CD8-positive, alpha-beta memory T cell (primary cell): ENCODE data around the gene SHISA6. TPM values are rescaled to one million over a fixed set of nuclear protein-coding genes. Genes with fewer than 3 reads are reported as not detected.

ENCODE experiments used
- CTCF ChIA-PET: fragments of 350-600 bp; sonication (Branson Sonifier 250); formaldehyde crosslinking; loops from one replicate; lab custom pipeline; 2021; ENCODE audit warnings: antibody characterized with exemption; lab: Charles Lee
- POLR2A ChIA-PET: fragments of 350-600 bp; sonication (Branson Sonifier 250); formaldehyde crosslinking; loops from one replicate; lab custom pipeline; 2021; ENCODE audit warnings: antibody characterized with exemption; lab: Charles Lee
- DNase-seq, 5 donors: peaks; one replicate each; pipeline versions ENCODE4 v3.0.0 to v3.0.0-alpha.2; 2020 to 2022; ENCODE audit warnings: mixed read lengths in 1 of 5
- H3K27ac ChIP-seq: one replicate; pipeline ENCODE4 v1.7.0; 2013; ENCODE audit warnings: low read depth, mild to moderate bottlenecking, low read length, moderate library complexity
- H3K27me3 ChIP-seq: 2 replicates; pipeline ENCODE4 v1.7.0; 2013; ENCODE audit warnings: low read length, mild to moderate bottlenecking; ENCODE audit not compliant: insufficient read depth, poor library complexity, severe bottlenecking
- H3K36me3 ChIP-seq: 2 replicates; pipeline ENCODE4 v1.7.0; 2013; ENCODE audit warnings: mild to moderate bottlenecking, low read length, moderate library complexity; ENCODE audit not compliant: insufficient read depth
- H3K4me1 ChIP-seq: 2 replicates; pipeline ENCODE4 v1.7.0; 2013; ENCODE audit warnings: mild to moderate bottlenecking, low read length, moderate library complexity; ENCODE audit not compliant: insufficient read depth
- H3K4me3 ChIP-seq: 2 replicates; pipeline ENCODE4 v1.7.0; 2013; ENCODE audit warnings: mild to moderate bottlenecking, low read length
- H3K9me3 ChIP-seq: 2 replicates; pipeline ENCODE4 v1.7.0; 2013; ENCODE audit warnings: mild to moderate bottlenecking, low read length
- H3K27ac Mint-ChIP-seq, 8 donors: one replicate each; pipeline ENCODE4 v1.8.0; 2020 to 2021; ENCODE audit warnings: mixed read lengths in 8 of 8, mild to moderate bottlenecking in 6 of 8, inconsistent platforms in 3 of 8, moderate library complexity in 3 of 8
- H3K27me3 Mint-ChIP-seq, 2 donors: one replicate each; pipeline ENCODE4 v1.8.0; 2020 to 2021; ENCODE audit warnings: mixed read lengths in 2 of 2, mild to moderate bottlenecking in 1 of 2, moderate library complexity in 1 of 2
- H3K36me3 Mint-ChIP-seq, 3 donors: one replicate each; pipeline ENCODE4 v1.8.0; 2020 to 2021; ENCODE audit warnings: mixed read lengths in 3 of 3, inconsistent platforms in 1 of 3, mild to moderate bottlenecking in 1 of 3
- H3K4me1 Mint-ChIP-seq, 3 donors: one replicate each; pipeline ENCODE4 v1.8.0; 2020 to 2021; ENCODE audit warnings: mixed read lengths in 3 of 3, inconsistent platforms in 1 of 3, mild to moderate bottlenecking in 1 of 3
- H3K4me3 Mint-ChIP-seq, 7 donors: one replicate each; pipeline ENCODE4 v1.8.0; 2020 to 2021; ENCODE audit warnings: mixed read lengths in 7 of 7, mild to moderate bottlenecking in 6 of 7, moderate library complexity in 4 of 7, inconsistent platforms in 2 of 7
- H3K9me3 Mint-ChIP-seq, 5 donors: one replicate each; pipeline ENCODE4 v1.8.0; 2020 to 2022; ENCODE audit warnings: mixed read lengths in 5 of 5, mild to moderate bottlenecking in 3 of 5, moderate library complexity in 2 of 5, inconsistent platforms in 1 of 5
- polyA plus RNA-seq: library from polyadenylated mRNA; unstranded; fragments of 300-500 nt; fragmentation: Illumina TruSeq; gene quantifications from one replicate; pipeline ENCODE4 v1.2.3, GENCODE V29; 2021
- total RNA-seq, 2 experiments: library from RNA; stranded (reverse); gene quantifications; one replicate each; pipeline ENCODE4 v1.2.3, GENCODE V29; 2021

Gene SHISA6
- total and polyA plus RNA-seq, 3 experiments from 2014 or later, result not detected

- no peaks in the 10 kb centered on the region for H3K27me3 Mint-ChIP-seq
- H3K9me3 ChIP-seq, result no peaks in the 10 kb centered on the region
- no peaks in the 10 kb centered on the region for H3K36me3 ChIP-seq
- H3K4me3 Mint-ChIP-seq, result no peak overlapping the region
- no peak overlapping the region for H3K27ac ChIP-seq
- H3K4me3 ChIP-seq, result no peak overlapping the region
- ChIA-PET POLR2A (no interaction called here), CTCF (no interaction called here)
- H3K9me3 Mint-ChIP-seq, result peaks cover 0 to 6% (median 2%) of the 10 kb centered on the region in 5 donors
- H3K4me1 ChIP-seq, result no peaks in the 10 kb centered on the region
- H3K27ac Mint-ChIP-seq, result no peak overlapping the region
- no peaks in the 10 kb centered on the region for H3K36me3 Mint-ChIP-seq
- no peaks in the 10 kb centered on the region for H3K27me3 ChIP-seq
- no peak for DNase-seq
- no peaks in the 10 kb centered on the region for H3K4me1 Mint-ChIP-seq
These were observed 313.5 kb downstream of the SHISA6 start for GRCh38 chr17:11554542-11554941.

DNA sequence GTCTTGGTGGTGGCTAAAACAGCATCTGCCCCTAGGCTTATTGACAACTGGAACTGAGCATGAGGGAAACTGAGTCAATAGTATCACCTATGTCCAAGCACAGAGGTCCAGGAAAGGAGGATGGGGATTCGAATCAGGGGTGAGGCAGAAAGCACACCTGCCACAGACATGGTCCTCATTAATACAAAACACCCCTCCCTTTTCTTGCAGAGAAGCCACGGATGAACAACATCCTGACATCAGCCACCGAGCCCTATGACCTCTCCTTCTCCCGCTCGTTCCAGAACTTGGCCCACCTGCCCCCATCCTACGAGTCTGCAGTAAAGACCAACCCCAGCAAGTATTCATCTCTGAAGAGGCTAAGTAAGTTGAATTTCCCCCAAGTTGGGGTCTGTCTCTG, 314.5 kb downstream of the SHISA6 start:
- Histone ChIP-seq H3K27me3 (no peaks in the 10 kb centered on the region), H3K9me3 (no peaks in the 10 kb centered on the region), H3K4me3 (no peak overlapping the region), H3K36me3 (no peaks in the 10 kb centered on the region), H3K4me1 (no peaks in the 10 kb centered on the region), H3K27ac (no peak overlapping the region)
- H3K4me3 Mint-ChIP-seq, result no peak overlapping the region
- H3K36me3 Mint-ChIP-seq, result no peaks in the 10 kb centered on the region
- H3K27ac Mint-ChIP-seq, result no peak overlapping the region
- H3K9me3 Mint-ChIP-seq, result peaks cover 0 to 6% (median 2%) of the 10 kb centered on the region in 5 donors
- ChIA-PET CTCF (no interaction called here), POLR2A (no interaction called here)
- no peaks in the 10 kb centered on the region for H3K27me3 Mint-ChIP-seq
- DNase-seq, result no peak
- no peaks in the 10 kb centered on the region for H3K4me1 Mint-ChIP-seq

DNA sequence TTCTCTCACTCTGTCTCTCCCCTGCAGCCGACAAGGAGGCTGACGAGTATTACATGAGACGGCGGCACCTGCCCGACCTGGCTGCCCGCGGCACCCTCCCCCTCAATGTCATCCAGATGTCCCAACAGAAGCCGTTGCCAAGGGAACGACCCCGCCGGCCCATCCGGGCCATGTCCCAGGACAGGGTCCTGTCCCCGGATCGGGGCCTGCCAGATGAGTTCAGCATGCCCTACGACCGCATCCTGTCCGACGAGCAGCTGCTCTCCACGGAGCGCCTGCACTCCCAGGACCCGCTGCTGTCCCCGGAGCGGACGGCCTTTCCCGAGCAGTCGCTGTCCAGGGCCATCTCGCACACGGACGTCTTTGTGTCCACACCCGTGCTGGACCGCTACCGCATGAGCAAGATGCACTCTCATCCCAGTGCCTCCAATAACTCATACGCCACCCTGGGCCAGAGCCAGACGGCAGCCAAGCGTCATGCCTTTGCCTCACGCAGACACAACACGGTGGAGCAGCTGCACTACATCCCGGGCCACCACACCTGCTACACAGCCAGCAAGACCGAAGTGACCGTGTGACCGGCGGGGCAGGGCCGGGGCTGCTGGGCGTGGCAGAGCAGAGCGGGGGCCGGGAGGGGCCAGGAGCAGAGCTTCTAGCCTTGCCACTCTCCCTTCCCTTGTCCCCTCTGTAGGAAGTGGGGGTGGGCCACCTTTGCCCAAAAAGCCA, 316.9 kb downstream of the SHISA6 start:
- H3K4me1 Mint-ChIP-seq, result no peaks in the 10 kb centered on the region
- H3K4me3 ChIP-seq, result no peak overlapping the region
- peaks cover 0 to 2% of the 10 kb centered on the region in 2 donors for H3K27me3 Mint-ChIP-seq
- H3K36me3 ChIP-seq, result no peaks in the 10 kb centered on the region
- DNase-seq, result no peak
- H3K9me3 Mint-ChIP-seq, result peaks cover 0 to 8% (median 3%) of the 10 kb centered on the region in 5 donors
- ChIA-PET POLR2A (no interaction called here), CTCF (no interaction called here)
- H3K27ac ChIP-seq, result no peak overlapping the region
- no peaks in the 10 kb centered on the region for H3K9me3 ChIP-seq
- H3K4me3 Mint-ChIP-seq, result no peak overlapping the region
- no peaks in the 10 kb centered on the region for H3K4me1 ChIP-seq
- H3K27me3 ChIP-seq, result no peaks in the 10 kb centered on the region
- no peaks in the 10 kb centered on the region for H3K36me3 Mint-ChIP-seq
- H3K27ac Mint-ChIP-seq, result no peak overlapping the region

GRCh38 chr17:11558681-11559234, 317.7 kb downstream of the SHISA6 start:
- Histone ChIP-seq H3K4me3 (no peak overlapping the region), H3K4me1 (no peaks in the 10 kb centered on the region), H3K9me3 (no peaks in the 10 kb centered on the region), H3K27me3 (no peaks in the 10 kb centered on the region), H3K36me3 (no peaks in the 10 kb centered on the region), H3K27ac (no peak overlapping the region)
- POLR2A ChIA-PET, result no interaction called here
- Mint-ChIP-seq H3K27ac (no peak overlapping the region), H3K4me3 (no peak overlapping the region), H3K36me3 (no peaks in the 10 kb centered on the region), H3K9me3 (peaks cover 0 to 6% (median 2%) of the 10 kb centered on the region in 5 donors), H3K27me3 (peaks cover 0 to 2% of the 10 kb centered on the region in 2 donors), H3K4me1 (no peaks in the 10 kb centered on the region)
- no peak for DNase-seq
- CTCF ChIA-PET, result no interaction called here

- H3K27ac Mint-ChIP-seq, result no peak overlapping the region
- Histone ChIP-seq H3K27me3 (no peaks in the 10 kb centered on the region), H3K4me1 (no peaks in the 10 kb centered on the region), H3K27ac (no peak overlapping the region), H3K36me3 (no peaks in the 10 kb centered on the region), H3K9me3 (no peaks in the 10 kb centered on the region), H3K4me3 (no peak overlapping the region)
- no peak overlapping the region for H3K4me3 Mint-ChIP-seq
- no peak for DNase-seq
- H3K36me3 Mint-ChIP-seq, result no peaks in the 10 kb centered on the region
- H3K9me3 Mint-ChIP-seq, result peaks cover 0 to 6% (median 2%) of the 10 kb centered on the region in 5 donors
- CTCF ChIA-PET, result no interaction called here
- H3K4me1 Mint-ChIP-seq, result no peaks in the 10 kb centered on the region
- H3K27me3 Mint-ChIP-seq, result peaks cover 0 to 2% of the 10 kb centered on the region in 2 donors
- POLR2A ChIA-PET, result no interaction called here
These were observed 318.6 kb downstream of the SHISA6 start for GRCh38 chr17:11559601-11560000.

- H3K27me3 ChIP-seq, result no peaks in the 10 kb centered on the region
- DNase-seq, result no peak
- ChIA-PET CTCF (no interaction called here), POLR2A (no interaction called here)
- Mint-ChIP-seq H3K36me3 (no peaks in the 10 kb centered on the region), H3K9me3 (peaks cover 2 to 6% (median 3%) of the 10 kb centered on the region in 5 donors), H3K27me3 (peaks cover 0 to 2% of the 10 kb centered on the region in 2 donors), H3K27ac (no peak overlapping the region), H3K4me3 (no peak overlapping the region), H3K4me1 (no peaks in the 10 kb centered on the region)
- H3K9me3 ChIP-seq, result no peaks in the 10 kb centered on the region
- H3K4me3 ChIP-seq, result no peak overlapping the region
- H3K36me3 ChIP-seq, result no peaks in the 10 kb centered on the region
- no peaks in the 10 kb centered on the region for H3K4me1 ChIP-seq
- H3K27ac ChIP-seq, result no peak overlapping the region
These were observed 320.3 kb downstream of the SHISA6 start for GRCh38 chr17:11561281-11561680.

DNA sequence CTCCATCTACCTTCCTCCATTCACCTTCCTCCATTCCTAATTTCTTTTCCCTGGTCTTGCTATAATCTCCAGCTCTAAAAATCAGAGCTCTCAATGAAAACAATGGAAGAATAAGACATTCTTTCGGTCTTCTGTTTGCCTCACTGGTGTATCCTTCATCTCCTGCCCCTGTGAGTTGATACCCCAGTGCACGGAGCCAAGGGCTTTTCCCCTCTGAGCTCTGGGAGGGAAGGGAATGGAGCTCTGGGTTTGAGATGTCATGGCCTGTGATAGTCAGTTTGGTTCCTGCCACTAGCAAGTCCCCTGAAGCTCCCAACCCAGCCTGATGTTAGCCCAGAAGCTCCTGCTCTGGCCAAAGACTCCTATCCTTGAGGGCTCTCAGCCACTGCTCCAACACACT, 320.7 kb downstream of the SHISA6 start:
- Mint-ChIP-seq H3K27ac (no peak overlapping the region), H3K27me3 (peaks cover 0 to 2% of the 10 kb centered on the region in 2 donors), H3K4me1 (no peaks in the 10 kb centered on the region), H3K4me3 (no peak overlapping the region), H3K9me3 (peaks cover 2 to 7% (median 3%) of the 10 kb centered on the region in 5 donors), H3K36me3 (no peaks in the 10 kb centered on the region)
- no peak for DNase-seq
- no peaks in the 10 kb centered on the region for H3K36me3 ChIP-seq
- H3K27ac ChIP-seq, result no peak overlapping the region
- no peaks in the 10 kb centered on the region for H3K9me3 ChIP-seq
- POLR2A ChIA-PET, result no interaction called here
- H3K4me1 ChIP-seq, result no peaks in the 10 kb centered on the region
- no peaks in the 10 kb centered on the region for H3K27me3 ChIP-seq
- no peak overlapping the region for H3K4me3 ChIP-seq
- CTCF ChIA-PET, result no interaction called here

DNA sequence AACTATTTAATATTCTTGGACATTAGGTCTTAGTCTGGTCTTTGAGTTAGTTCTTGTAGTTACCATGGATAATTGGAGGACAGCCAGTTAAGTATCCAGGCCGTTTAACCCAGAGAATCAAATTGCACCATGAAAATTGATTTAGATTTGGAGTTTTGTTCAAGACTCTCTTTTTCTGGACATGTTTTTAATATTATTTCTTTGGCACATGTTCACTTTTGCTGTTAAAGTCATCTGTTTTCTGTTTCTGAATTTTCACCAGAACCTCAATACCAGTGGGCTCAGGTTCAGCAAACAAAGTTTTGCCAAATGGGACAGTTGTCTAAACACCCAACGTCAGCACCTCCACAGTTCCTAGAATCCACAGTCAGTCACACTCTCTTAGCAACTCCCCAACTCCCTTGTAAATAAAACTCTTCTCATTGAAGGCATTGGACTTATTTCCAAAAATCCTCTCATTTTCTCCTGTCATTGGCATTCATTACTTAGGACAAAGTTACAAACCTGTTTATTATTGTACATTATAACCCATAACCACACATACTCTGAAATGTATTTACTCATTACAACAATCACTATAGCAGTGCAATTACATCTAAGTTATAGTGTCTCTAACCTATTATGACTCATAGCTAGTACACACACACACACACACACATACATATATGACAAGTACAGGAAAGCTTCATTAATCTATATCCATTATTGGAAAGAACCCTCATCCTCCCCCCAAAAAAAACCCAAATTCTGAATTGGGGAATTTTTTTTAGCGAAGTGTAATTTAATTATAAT, 323.8 kb downstream of the SHISA6 start:
- no peaks in the 10 kb centered on the region for H3K36me3 Mint-ChIP-seq
- H3K4me3 Mint-ChIP-seq, result no peak overlapping the region
- POLR2A ChIA-PET, result no interaction called here
- H3K27ac ChIP-seq, result no peak overlapping the region
- CTCF ChIA-PET, result no interaction called here
- H3K4me1 ChIP-seq, result no peaks in the 10 kb centered on the region
- H3K27ac Mint-ChIP-seq, result no peak overlapping the region
- peaks cover 2 to 9% (median 6%) of the 10 kb centered on the region in 5 donors for H3K9me3 Mint-ChIP-seq
- DNase-seq, result no peak
- no peak overlapping the region for H3K4me3 ChIP-seq
- no peaks in the 10 kb centered on the region for H3K9me3 ChIP-seq
- peaks cover 0 to 2% of the 10 kb centered on the region in 2 donors for H3K27me3 Mint-ChIP-seq
- no peaks in the 10 kb centered on the region for H3K36me3 ChIP-seq
- no peaks in the 10 kb centered on the region for H3K4me1 Mint-ChIP-seq
- H3K27me3 ChIP-seq, result no peaks in the 10 kb centered on the region
